SU-DHL-6 (cell line): ENCODE results near the gene ALK.

Experiments
- H2AFZ ChIP-seq: fragments of 200-600 bp; sonication (generic); 2 replicates; pipeline ENCODE4 v1.6.1; 2014; ENCODE audit warnings: low read depth, mild to moderate bottlenecking, moderate library complexity, mixed read lengths, antibody characterized with exemption, low read length; ENCODE audit not compliant: severe bottlenecking
- H3F3A ChIP-seq: fragments of 200-600 bp; shearing (Covaris generic); 2 replicates; pipeline ENCODE4 v1.6.0; 2016; ENCODE audit warnings: antibody characterized with exemption, mild to moderate bottlenecking; ENCODE audit not compliant: insufficient read depth
- H3K27ac ChIP-seq: fragments of 200-600 bp; sonication (generic); 2 replicates; pipeline ENCODE4 v1.5.1; 2016; ENCODE audit warnings: low read depth, mild to moderate bottlenecking, low read length, moderate library complexity, mixed read lengths
- H3K27me3 ChIP-seq: fragments of 200-600 bp; sonication (generic), shearing (Covaris generic); 2 replicates; pipeline ENCODE4 v1.6.0; 2014; ENCODE audit warnings: mild to moderate bottlenecking, low read length
- H3K36me3 ChIP-seq: fragments of 200-600 bp; sonication (generic); 2 replicates; pipeline ENCODE4 v1.6.1; 2014; ENCODE audit warnings: mild to moderate bottlenecking, low read length, mixed read lengths
- H3K4me2 ChIP-seq: fragments of 300-600, 200-600 bp; shearing (Covaris generic), sonication (generic); 2 replicates; pipeline ENCODE4 v1.6.0; 2014; ENCODE audit warnings: low read length, low read depth, mild to moderate bottlenecking; ENCODE audit not compliant: poor library complexity, severe bottlenecking
- H3K4me3 ChIP-seq: fragments of 200-600 bp; sonication (generic); 2 replicates; pipeline ENCODE4 v1.5.1; 2014; ENCODE audit warnings: antibody characterized with exemption, low read length, mild to moderate bottlenecking, mixed read lengths; ENCODE audit not compliant: insufficient read depth, poor library complexity, severe bottlenecking
- H3K79me2 ChIP-seq: fragments of 200-600 bp; sonication (generic); 2 replicates; pipeline ENCODE4 v1.6.1; 2014; ENCODE audit warnings: mild to moderate bottlenecking, low read length, moderate library complexity; ENCODE audit not compliant: insufficient read depth
- H3K9ac ChIP-seq: fragments of 200-600 bp; sonication (generic); 2 replicates; pipeline ENCODE4 v1.7.0; 2014; ENCODE audit warnings: mild to moderate bottlenecking, low read length
- H3K9me2 ChIP-seq: fragments of 200-600 bp; sonication (generic); replicated peaks from 2 replicates; pipeline ENCODE4 v1.6.1; 2014; ENCODE audit warnings: low read length; ENCODE audit not compliant: insufficient read depth
- H3K9me3 ChIP-seq: fragments of 200-600 bp; sonication (generic); 2 replicates; pipeline ENCODE4 v1.6.1; 2014; ENCODE audit warnings: low read length, mixed read lengths; ENCODE audit not compliant: insufficient read depth
- H4K20me1 ChIP-seq: fragments of 200-600 bp; sonication (generic); 2 replicates; pipeline ENCODE4 v1.6.1; 2014; ENCODE audit warnings: low read depth, mild to moderate bottlenecking, antibody characterized with exemption, low read length, moderate library complexity, mixed read lengths
- EZH2phosphoT487 ChIP-seq: fragments of 200-600 bp; sonication (generic), shearing (Covaris generic); conservative IDR thresholded peaks from 2 replicates; pipeline ENCODE4 v1.6.1; 2018; ENCODE audit warnings: mild to moderate bottlenecking, antibody characterized with exemption, low read length, moderate library complexity, mixed read lengths
- TF ChIP-seq, protein P1 (sequence below): fragments of 200-600 bp; sonication (generic); IDR thresholded peaks from one replicate; pipeline ENCODE4 v1.5.1; 2017; ENCODE audit warnings: antibody characterized with exemption, mild to moderate bottlenecking, low read length, moderate library complexity; ENCODE audit not compliant: insufficient read depth, poor library complexity, severe bottlenecking

The ALK gene

DNA sequence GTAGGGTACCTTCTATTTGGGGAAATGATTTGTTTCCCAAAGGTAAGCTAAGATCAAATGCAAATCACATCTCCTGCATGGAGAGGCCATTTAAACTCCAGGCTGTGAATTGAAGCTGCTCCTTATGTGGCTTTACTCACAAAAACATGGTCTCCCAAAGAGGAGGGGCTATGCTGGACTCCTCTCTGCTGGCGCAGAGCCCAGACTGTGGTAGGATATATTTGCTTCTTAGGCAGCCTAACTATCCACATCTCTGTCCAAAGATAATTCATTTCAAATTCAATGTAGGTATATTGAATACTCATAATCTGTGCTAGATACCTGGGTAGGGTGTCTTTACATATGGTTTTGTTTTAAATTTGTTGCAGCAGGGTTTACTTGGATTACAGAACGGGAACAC, 358.5 kb downstream of the ALK start:
- Histone ChIP-seq H3K9me3 (no peaks in the 10 kb centered on the region), H3K4me2 (no peak overlapping the region), H3K9me2 (no peaks in the 10 kb centered on the region), H3K27me3 (no peaks in the 10 kb centered on the region), H3K9ac (no peak overlapping the region), H3F3A (no peaks in the 10 kb centered on the region), H4K20me1 (no peaks in the 10 kb centered on the region), H3K79me2 (no peaks in the 10 kb centered on the region), H2AFZ (no peak overlapping the region), H3K27ac (no peak overlapping the region), H3K36me3 (no peaks in the 10 kb centered on the region), H3K4me3 (no peak overlapping the region)
- TF ChIP-seq, protein P1, sequence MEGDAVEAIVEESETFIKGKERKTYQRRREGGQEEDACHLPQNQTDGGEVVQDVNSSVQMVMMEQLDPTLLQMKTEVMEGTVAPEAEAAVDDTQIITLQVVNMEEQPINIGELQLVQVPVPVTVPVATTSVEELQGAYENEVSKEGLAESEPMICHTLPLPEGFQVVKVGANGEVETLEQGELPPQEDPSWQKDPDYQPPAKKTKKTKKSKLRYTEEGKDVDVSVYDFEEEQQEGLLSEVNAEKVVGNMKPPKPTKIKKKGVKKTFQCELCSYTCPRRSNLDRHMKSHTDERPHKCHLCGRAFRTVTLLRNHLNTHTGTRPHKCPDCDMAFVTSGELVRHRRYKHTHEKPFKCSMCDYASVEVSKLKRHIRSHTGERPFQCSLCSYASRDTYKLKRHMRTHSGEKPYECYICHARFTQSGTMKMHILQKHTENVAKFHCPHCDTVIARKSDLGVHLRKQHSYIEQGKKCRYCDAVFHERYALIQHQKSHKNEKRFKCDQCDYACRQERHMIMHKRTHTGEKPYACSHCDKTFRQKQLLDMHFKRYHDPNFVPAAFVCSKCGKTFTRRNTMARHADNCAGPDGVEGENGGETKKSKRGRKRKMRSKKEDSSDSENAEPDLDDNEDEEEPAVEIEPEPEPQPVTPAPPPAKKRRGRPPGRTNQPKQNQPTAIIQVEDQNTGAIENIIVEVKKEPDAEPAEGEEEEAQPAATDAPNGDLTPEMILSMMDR, result no peak
- TF ChIP-seq EZH2phosphoT487, result no peak

DNA sequence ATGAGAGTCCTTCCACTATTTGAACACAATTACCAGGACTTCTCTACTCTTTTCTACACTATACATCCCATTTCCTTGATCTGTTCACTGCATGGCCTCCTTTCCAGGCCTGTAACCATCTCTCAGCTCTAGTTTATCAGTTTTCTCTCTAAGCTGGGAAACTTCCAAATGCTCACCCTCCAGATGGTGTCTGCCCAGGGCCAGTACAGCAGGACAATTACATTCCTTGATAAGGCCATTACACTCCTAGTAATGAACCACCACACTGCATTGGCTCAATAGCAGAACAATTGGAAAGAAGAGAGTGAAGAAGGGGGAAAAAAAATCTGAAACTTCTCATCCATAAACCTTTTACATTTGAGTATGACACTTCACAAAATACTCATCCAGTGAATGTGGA, 359.1 kb downstream of the ALK start:
- no peaks in the 10 kb centered on the region for H3K9me3 ChIP-seq
- no peak overlapping the region for H3K4me3 ChIP-seq
- H2AFZ ChIP-seq, result no peak overlapping the region
- TF ChIP-seq, protein P1, result no peak
- TF ChIP-seq EZH2phosphoT487, result no peak
- H3K27ac ChIP-seq, result no peak overlapping the region
- H3K79me2 ChIP-seq, result no peaks in the 10 kb centered on the region
- H3K27me3 ChIP-seq, result no peaks in the 10 kb centered on the region
- H3K36me3 ChIP-seq, result no peaks in the 10 kb centered on the region
- no peaks in the 10 kb centered on the region for H3K9me2 ChIP-seq
- no peaks in the 10 kb centered on the region for H3F3A ChIP-seq
- H3K4me2 ChIP-seq, result no peak overlapping the region
- H4K20me1 ChIP-seq, result no peaks in the 10 kb centered on the region
- H3K9ac ChIP-seq, result no peak overlapping the region

DNA sequence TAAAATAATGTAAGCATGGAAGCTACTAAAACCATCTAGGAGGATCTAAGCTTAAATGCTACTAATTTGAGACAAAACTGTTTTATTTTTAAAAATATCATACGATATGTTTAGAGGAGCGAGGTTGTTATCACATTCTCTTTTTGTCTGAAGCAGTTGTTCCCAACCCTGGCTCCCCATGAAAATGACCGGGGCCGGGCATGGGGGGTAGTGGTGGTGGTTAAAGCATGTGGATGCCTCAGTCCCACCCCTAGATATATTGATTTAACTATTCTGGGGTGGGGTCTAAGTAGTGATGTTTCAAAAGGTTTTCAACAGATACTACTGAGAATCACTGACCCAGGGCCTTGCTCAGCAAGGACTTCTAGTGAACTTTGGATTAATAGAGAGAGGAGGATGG, 359.8 kb downstream of the ALK start:
- H3K79me2 ChIP-seq, result no peaks in the 10 kb centered on the region
- no peaks in the 10 kb centered on the region for H3F3A ChIP-seq
- H3K9me2 ChIP-seq, result no peaks in the 10 kb centered on the region
- no peak overlapping the region for H2AFZ ChIP-seq
- no peak overlapping the region for H3K27ac ChIP-seq
- H3K4me2 ChIP-seq, result no peak overlapping the region
- no peaks in the 10 kb centered on the region for H4K20me1 ChIP-seq
- H3K36me3 ChIP-seq, result no peaks in the 10 kb centered on the region
- H3K9me3 ChIP-seq, result no peaks in the 10 kb centered on the region
- H3K9ac ChIP-seq, result no peak overlapping the region
- no peak overlapping the region for H3K4me3 ChIP-seq
- TF ChIP-seq EZH2phosphoT487, result no peak
- TF ChIP-seq, protein P1, result no peak
- H3K27me3 ChIP-seq, result no peaks in the 10 kb centered on the region
